ENCODE measurements around the gene SLC15A2. TPM values are rescaled to one million over a fixed set of nuclear protein-coding genes. Genes with fewer than 3 reads are reported as not detected.

The SLC15A2 gene
- total RNA-seq, 1 donor from 2014 or later: 0.89 TPM

GRCh38 chr3:121885386-121885785, 8.8 kb upstream of the SLC15A2 start:
- Histone ChIP-seq H3K9me3 (ENCODE audit: insufficient read depth, low read depth, low read length) (no peaks in the 10 kb centered on the region), H3K27ac (ENCODE audit: low read depth, low read length) (no peak overlapping the region), H3K4me3 (ENCODE audit: insufficient read depth, low read depth, low read length) (no peak overlapping the region), H3K4me2 (ENCODE audit: low read length) (no peak overlapping the region), H3K4me1 (ENCODE audit: insufficient read depth, low read length) (no peaks in the 10 kb centered on the region), H4K20me1 (ENCODE audit: insufficient read depth, low read length) (no peaks in the 10 kb centered on the region), H3K27me3 (ENCODE audit: insufficient read depth, low read length) (no peaks in the 10 kb centered on the region), H2AFZ (ENCODE audit: low read depth, low read length) (no peak overlapping the region), H3K9ac (ENCODE audit: low read length) (no peak overlapping the region), H3K36me3 (ENCODE audit: insufficient read depth, low read length) (no peaks in the 10 kb centered on the region), H3K79me2 (ENCODE audit: insufficient read depth, low read length) (no peaks in the 10 kb centered on the region)
- DNase-seq (ENCODE audit: low read depth) (peak; percentile 34), FAIRE-seq (no peak)
- H3K9me3 Mint-ChIP-seq (ENCODE audit: unreplicated experiment): no peaks in the 10 kb centered on the region
- H3K36me3 Mint-ChIP-seq (ENCODE audit: low read depth, unreplicated experiment): no peaks in the 10 kb centered on the region
- no peaks in the 10 kb centered on the region for H3K27me3 Mint-ChIP-seq (ENCODE audit: low read depth, unreplicated experiment)
- H3K4me1 Mint-ChIP-seq (ENCODE audit: low read depth, unreplicated experiment): peaks cover 10% of the 10 kb centered on the region
- TF ChIP-seq CTCF (IDR thresholded peaks at IDR 0.05; ENCODE audit: insufficient read depth, low read depth, low read length): no peak
- TF ChIP-seq EZH2 (IDR thresholded peaks at IDR 0.05; ENCODE audit: insufficient read depth, low read length): no peak
- no peak overlapping the region for H3K4me3 Mint-ChIP-seq (ENCODE audit: unreplicated experiment)
- no peak overlapping the region for H3K27ac Mint-ChIP-seq (ENCODE audit: unreplicated experiment)

GRCh38 chr3:121895121-121895520, 920 bp downstream of the SLC15A2 start:
- no peaks in the 10 kb centered on the region for H3K9me3 ChIP-seq (ENCODE audit: insufficient read depth, low read depth, low read length)
- no peak overlapping the region for H3K4me3 Mint-ChIP-seq (ENCODE audit: unreplicated experiment)
- no peak overlapping the region for H3K9ac ChIP-seq (ENCODE audit: low read length)
- H3K36me3 ChIP-seq (ENCODE audit: insufficient read depth, low read length): no peaks in the 10 kb centered on the region
- FAIRE-seq (no peak), DNase-seq (ENCODE audit: low read depth) (no peak)
- H3K27ac Mint-ChIP-seq (ENCODE audit: unreplicated experiment): no peak overlapping the region
- H3K9me3 Mint-ChIP-seq (ENCODE audit: unreplicated experiment): no peaks in the 10 kb centered on the region
- no peaks in the 10 kb centered on the region for H3K4me1 ChIP-seq (ENCODE audit: insufficient read depth, low read length)
- TF ChIP-seq CTCF (IDR thresholded peaks at IDR 0.05; ENCODE audit: insufficient read depth, low read depth, low read length): no peak
- no peak for TF ChIP-seq EZH2 (IDR thresholded peaks at IDR 0.05; ENCODE audit: insufficient read depth, low read length)
- no peak overlapping the region for H3K4me3 ChIP-seq (ENCODE audit: insufficient read depth, low read depth, low read length)
- peaks cover 2% of the 10 kb centered on the region for H3K4me1 Mint-ChIP-seq (ENCODE audit: low read depth, unreplicated experiment)
- no peak overlapping the region for H3K27ac ChIP-seq (ENCODE audit: low read depth, low read length)
- no peak overlapping the region for H2AFZ ChIP-seq (ENCODE audit: low read depth, low read length)
- H3K27me3 ChIP-seq (ENCODE audit: insufficient read depth, low read length): no peaks in the 10 kb centered on the region
- H3K27me3 Mint-ChIP-seq (ENCODE audit: low read depth, unreplicated experiment): no peaks in the 10 kb centered on the region
- H3K4me2 ChIP-seq (ENCODE audit: low read length): no peak overlapping the region
- H4K20me1 ChIP-seq (ENCODE audit: insufficient read depth, low read length): no peaks in the 10 kb centered on the region
- no peaks in the 10 kb centered on the region for H3K36me3 Mint-ChIP-seq (ENCODE audit: low read depth, unreplicated experiment)
- H3K79me2 ChIP-seq (ENCODE audit: insufficient read depth, low read length): no peaks in the 10 kb centered on the region

DNA sequence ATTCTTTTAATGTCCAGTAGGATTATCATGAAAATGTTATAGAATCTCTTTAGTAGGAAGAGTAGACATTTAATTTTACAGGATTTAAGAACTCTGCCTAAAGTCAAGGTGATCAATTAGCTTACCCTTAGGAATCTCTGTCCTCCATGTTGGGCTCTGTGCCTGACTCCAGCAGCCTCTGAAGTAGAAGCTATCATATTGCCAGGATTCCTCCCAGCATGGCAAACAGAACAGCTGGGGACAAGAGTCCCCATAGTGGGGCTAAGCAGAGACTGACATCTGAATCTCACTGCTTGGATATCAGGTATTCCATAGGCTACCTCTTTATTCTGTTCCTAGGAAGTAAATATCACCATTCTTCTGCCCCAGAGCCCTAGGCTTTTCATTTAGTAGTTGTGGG, 1.5 kb downstream of the SLC15A2 start:
- H3K4me1 ChIP-seq (ENCODE audit: insufficient read depth, low read length): no peaks in the 10 kb centered on the region
- peaks cover 2% of the 10 kb centered on the region for H3K4me1 Mint-ChIP-seq (ENCODE audit: low read depth, unreplicated experiment)
- TF ChIP-seq EZH2 (IDR thresholded peaks at IDR 0.05; ENCODE audit: insufficient read depth, low read length) (no peak), CTCF (IDR thresholded peaks at IDR 0.05; ENCODE audit: insufficient read depth, low read depth, low read length) (no peak)
- H4K20me1 ChIP-seq (ENCODE audit: insufficient read depth, low read length): no peaks in the 10 kb centered on the region
- FAIRE-seq: no peak
- H3K4me3 ChIP-seq (ENCODE audit: insufficient read depth, low read depth, low read length): no peak overlapping the region
- H3K27ac Mint-ChIP-seq (ENCODE audit: unreplicated experiment): no peak overlapping the region
- no peaks in the 10 kb centered on the region for H3K36me3 Mint-ChIP-seq (ENCODE audit: low read depth, unreplicated experiment)
- no peaks in the 10 kb centered on the region for H3K9me3 Mint-ChIP-seq (ENCODE audit: unreplicated experiment)
- H3K4me3 Mint-ChIP-seq (ENCODE audit: unreplicated experiment): no peak overlapping the region
- H3K4me2 ChIP-seq (ENCODE audit: low read length): no peak overlapping the region
- H2AFZ ChIP-seq (ENCODE audit: low read depth, low read length): no peak overlapping the region
- H3K27ac ChIP-seq (ENCODE audit: low read depth, low read length): no peak overlapping the region
- H3K9me3 ChIP-seq (ENCODE audit: insufficient read depth, low read depth, low read length): no peaks in the 10 kb centered on the region
- no peaks in the 10 kb centered on the region for H3K79me2 ChIP-seq (ENCODE audit: insufficient read depth, low read length)
- no peak overlapping the region for H3K9ac ChIP-seq (ENCODE audit: low read length)
- no peaks in the 10 kb centered on the region for H3K27me3 Mint-ChIP-seq (ENCODE audit: low read depth, unreplicated experiment)
- no peaks in the 10 kb centered on the region for H3K36me3 ChIP-seq (ENCODE audit: insufficient read depth, low read length)
- H3K27me3 ChIP-seq (ENCODE audit: insufficient read depth, low read length): no peaks in the 10 kb centered on the region
- DNase-seq (ENCODE audit: low read depth): no peak
